IMR-90 (cell line): ENCODE results near the gene MED12. TPM values are rescaled to one million over a fixed set of nuclear protein-coding genes. Genes with fewer than 3 reads are reported as not detected.
A peak's percentile ranks its signal among the peaks of the same experiment; 100 is the strongest.

ENCODE experiments used
- ATAC-seq: fragments of 200-7000 bp; cut with Tn5 transposase; 2 replicates; pipeline ENCODE4 v1.9.1; 2020; ENCODE audit warnings: low read depth, mild to moderate bottlenecking, moderate library complexity
- BruUV-seq: library from RNA; stranded (reverse); fragments of 400-500 nt; replicated peaks from 2 replicates; lab custom pipeline; 2021; lab: Mats Ljungman, UMichigan
- CTCF ChIA-PET: fragments of 300-600 bp; formaldehyde crosslinking; extraction: SDS; loops from one replicate; lab custom pipeline; 2021; ENCODE audit warnings: antibody characterized with exemption; lab: Yijun Ruan, JAX
- POLR2A ChIA-PET: fragments of 300-600 bp; sonication (Branson Sonifier 250); formaldehyde crosslinking; loops from one replicate; lab custom pipeline; 2022; ENCODE audit warnings: antibody characterized with exemption; ENCODE audit not compliant: unreplicated experiment; lab: Charles Lee
- DNase-seq: peaks from one replicate; pipeline ENCODE4 v3.0.0; 2013
- H2AFZ ChIP-seq: replicated peaks from 2 replicates; pipeline ENCODE3; 2013; ENCODE audit warnings: low read length, mild to moderate bottlenecking; ENCODE audit not compliant: poor library complexity
- H2AK5ac ChIP-seq: 2 replicates; pipeline ENCODE4 v1.6.1; 2013; ENCODE audit warnings: low read depth, low read length, inconsistent platforms
- H2AK9ac ChIP-seq: replicated peaks from 2 replicates; pipeline ENCODE3; 2013; ENCODE audit warnings: mild to moderate bottlenecking, low read depth, low read length, moderate library complexity; ENCODE audit not compliant: poor library complexity
- H2BK120ac ChIP-seq: 2 replicates; pipeline ENCODE4 v1.6.1; 2013; ENCODE audit warnings: low read depth, low read length, inconsistent platforms
- H2BK15ac ChIP-seq: 3 replicates; pipeline ENCODE4 v1.6.1; 2013; ENCODE audit warnings: low read depth, low read length, inconsistent platforms
- H2BK20ac ChIP-seq: 2 replicates; pipeline ENCODE4 v1.6.1; 2013; ENCODE audit warnings: low read depth, mild to moderate bottlenecking, inconsistent platforms, low read length, moderate library complexity
- H2BK5ac ChIP-seq: 2 replicates; pipeline ENCODE4 v1.6.1; 2013; ENCODE audit warnings: mild to moderate bottlenecking, low read depth, low read length, inconsistent platforms; ENCODE audit not compliant: poor library complexity, severe bottlenecking
- H3K14ac ChIP-seq: replicated peaks from 2 replicates; pipeline ENCODE4 v1.6.1; 2013; ENCODE audit warnings: low read depth, low read length, inconsistent platforms
- H3K18ac ChIP-seq: 2 replicates; pipeline ENCODE4 v1.6.1; 2013; ENCODE audit warnings: low read depth, low read length, control low read depth
- H3K23ac ChIP-seq: 2 replicates; pipeline ENCODE4 v1.6.1; 2013; ENCODE audit warnings: low read depth, low read length, inconsistent platforms
- H3K27ac ChIP-seq: 2 replicates; pipeline ENCODE4 v1.5.1; 2013; ENCODE audit warnings: mild to moderate bottlenecking, control low read depth, low read length; ENCODE audit not compliant: insufficient read depth
- H3K27me3 ChIP-seq: 2 replicates; pipeline ENCODE4 v1.6.1; 2013; ENCODE audit warnings: low read length; ENCODE audit not compliant: control insufficient read depth, insufficient read depth
- H3K36me3 ChIP-seq: 2 replicates; pipeline ENCODE4 v1.6.1; 2013; ENCODE audit warnings: low read length, mixed read lengths; ENCODE audit not compliant: control insufficient read depth, insufficient read depth
- H3K4ac ChIP-seq: 2 replicates; pipeline ENCODE4 v1.6.1; 2013; ENCODE audit warnings: low read depth, low read length, inconsistent platforms
- H3K4me1 ChIP-seq: 2 replicates; pipeline ENCODE4 v1.6.1; 2013; ENCODE audit warnings: low read length, mixed read lengths; ENCODE audit not compliant: control insufficient read depth, insufficient read depth
- H3K4me2 ChIP-seq: 2 replicates; pipeline ENCODE4 v1.6.1; 2013; ENCODE audit warnings: low read depth, mild to moderate bottlenecking, control low read depth, low read length, moderate library complexity
- H3K4me3 ChIP-seq: 2 replicates; pipeline ENCODE4 v1.5.1; 2013; ENCODE audit warnings: low read depth, mild to moderate bottlenecking, control low read depth, low read length, moderate library complexity; ENCODE audit not compliant: insufficient read depth
- H3K56ac ChIP-seq: 2 replicates; pipeline ENCODE4 v1.6.1; 2013; ENCODE audit warnings: low read length, inconsistent platforms; ENCODE audit not compliant: insufficient read depth; ENCODE audit errors: extremely low read depth
- H3K79me1 ChIP-seq, 2 experiments: 2 replicates each; pipeline ENCODE4 v1.6.1; 2013; ENCODE audit warnings: low read length in 2 of 2, inconsistent platforms in 1 of 2, low read depth in 1 of 2
- H3K9ac ChIP-seq: 2 replicates; pipeline ENCODE4 v1.6.1; 2013; ENCODE audit warnings: low read depth, low read length, control low read depth
- H3K9me1 ChIP-seq: 2 replicates; pipeline ENCODE4 v1.6.1; 2013; ENCODE audit warnings: low read length, inconsistent platforms; ENCODE audit not compliant: insufficient read depth
- H3K9me3 ChIP-seq: 2 replicates; pipeline ENCODE4 v1.6.1; 2013; ENCODE audit warnings: low read length; ENCODE audit not compliant: control insufficient read depth, insufficient read depth
- H4K20me1 ChIP-seq: 2 replicates; pipeline ENCODE4 v1.6.1; 2013; ENCODE audit warnings: low read length, inconsistent platforms; ENCODE audit not compliant: insufficient read depth
- H4K5ac ChIP-seq: 2 replicates; pipeline ENCODE4 v1.6.1; 2013; ENCODE audit warnings: mild to moderate bottlenecking, low read depth, low read length, control low read depth
- H4K8ac ChIP-seq, 2 experiments: 2 replicates each; pipeline ENCODE4 v1.6.1; 2013; ENCODE audit warnings: low read depth in 2 of 2, low read length in 2 of 2, control low read depth in 1 of 2, inconsistent platforms in 1 of 2
- H4K91ac ChIP-seq: 2 replicates; pipeline ENCODE4 v1.6.1; 2013; ENCODE audit warnings: low read depth, low read length, inconsistent platforms; ENCODE audit not compliant: insufficient read depth
- BHLHE40 ChIP-seq: fragments of 150-350 bp; IDR thresholded peaks from 2 replicates; pipeline ENCODE4 v1.6.1; 2016; ENCODE audit warnings: mild to moderate bottlenecking, low read depth, low read length
- CEBPB ChIP-seq: IDR thresholded peaks from 2 replicates; pipeline ENCODE4 v1.6.1; 2012; ENCODE audit warnings: low read depth, low read length, improper control_type of control experiment
- CHD1 ChIP-seq: IDR thresholded peaks from 2 replicates; pipeline ENCODE4 v1.6.1; 2012; ENCODE audit warnings: low read depth, low read length, improper control_type of control experiment
- CTCF ChIP-seq: conservative IDR thresholded peaks from 2 replicates; pipeline ENCODE4 v1.5.1; 2012; ENCODE audit warnings: mild to moderate bottlenecking, low read depth, low read length, improper control_type of control experiment
- ELK1 ChIP-seq: fragments of 150-350 bp; IDR thresholded peaks from 2 replicates; pipeline ENCODE4 v1.6.1; 2016; ENCODE audit warnings: low read depth, mild to moderate bottlenecking, low read length, moderate library complexity, borderline replicate concordance
- FOS ChIP-seq: fragments of 150-350 bp; IDR thresholded peaks from 2 replicates; pipeline ENCODE4 v1.6.1; 2016; ENCODE audit warnings: low read depth, low read length
- MAFK ChIP-seq: IDR thresholded peaks from 2 replicates; pipeline ENCODE4 v1.6.1; 2012; ENCODE audit warnings: low read depth, low read length, improper control_type of control experiment
- MAZ ChIP-seq: IDR thresholded peaks from 2 replicates; pipeline ENCODE4 v1.6.1; 2012; ENCODE audit warnings: low read depth, mild to moderate bottlenecking, low read length, improper control_type of control experiment, moderate library complexity, borderline replicate concordance
- MXI1 ChIP-seq: IDR thresholded peaks from 2 replicates; pipeline ENCODE4 v1.6.1; 2012; ENCODE audit warnings: low read depth, mild to moderate bottlenecking, low read length, moderate library complexity, borderline replicate concordance
- NFE2L2 ChIP-seq: fragments of 150-350 bp; IDR thresholded peaks from 2 replicates; pipeline ENCODE4 v1.6.1; 2016; ENCODE audit warnings: low read depth, mild to moderate bottlenecking, low read length
- POLR2A ChIP-seq: IDR thresholded peaks from 2 replicates; pipeline ENCODE4 v1.6.1; 2012; ENCODE audit warnings: mild to moderate bottlenecking, low read depth, low read length
- RAD21 ChIP-seq: IDR thresholded peaks from 2 replicates; pipeline ENCODE4 v1.6.1; 2012; ENCODE audit warnings: low read length, improper control_type of control experiment
- RCOR1 ChIP-seq: IDR thresholded peaks from 2 replicates; pipeline ENCODE4 v1.6.1; 2012; ENCODE audit warnings: mild to moderate bottlenecking, low read length, improper control_type of control experiment; ENCODE audit not compliant: insufficient replicate concordance
- RFX5 ChIP-seq: IDR thresholded peaks from 2 replicates; pipeline ENCODE4 v1.8.0; 2012; ENCODE audit warnings: low read depth, mild to moderate bottlenecking, low read length, moderate library complexity
- SMC3 ChIP-seq: fragments of 150-350 bp; IDR thresholded peaks from 2 replicates; pipeline ENCODE4 v1.6.1; 2016; ENCODE audit warnings: low read depth, mild to moderate bottlenecking, antibody characterized with exemption, low read length, moderate library complexity
- USF2 ChIP-seq: fragments of 150-350 bp; IDR thresholded peaks from 2 replicates; pipeline ENCODE4 v1.6.1; 2017; ENCODE audit warnings: mild to moderate bottlenecking, antibody characterized with exemption, low read length, low read depth
- WGBS, 2 experiments: methylation state at CpG; one replicate each; pipeline versions ENCODE4 v1.1.5 to v1.1.7; 2013; ENCODE audit warnings: missing lambda C conversion rate in 2 of 2; ENCODE audit not compliant: insufficient read length in 1 of 2; ENCODE audit errors: extremely low coverage in 2 of 2; 5-methylcytosine and 5-hydroxymethylcytosine counted together
- dilution Hi-C: fragments of 300-500 bp; cut with HindIII; formaldehyde crosslinking; loops from one replicate; pipeline ENCODE4 v1.14.3; 2018; ENCODE audit warnings: low sequenced_read_pairs; ENCODE audit not compliant: unreplicated experiment
- in situ Hi-C: fragments of 300-500 bp; cut with MboI; formaldehyde crosslinking; loops from 3 replicates; pipeline ENCODE4 v1.14.3; 2019; ENCODE audit warnings: low sequenced_read_pairs, inconsistent platforms, mixed read lengths
- intact Hi-C: fragments of 100-400 bp; cut with micrococcal nuclease; formaldehyde crosslinking; loops from 2 replicates; pipeline ENCODE4 v1.10.0; 2022
- polyA plus RNA-seq, 3 experiments: library from polyadenylated mRNA; depleted of rRNA; stranded (reverse); fragments of >200 nt; gene quantifications; 2 replicates each; pipeline ENCODE4 v1.2.3, GENCODE V29; 2012; ENCODE audit warnings: low replicate concordance in 1 of 3
- total RNA-seq: library from RNA; depleted of rRNA; stranded (reverse); fragments of >200 nt; gene quantifications from 2 replicates; pipeline ENCODE4 v1.2.3, GENCODE V29; 2012

The MED12 gene
- total and polyA plus RNA-seq, 2 of the 4 experiments (the other 2 are of a cell fraction): 9.1 to 19.8 TPM

GRCh38 chrX:71111141-71111843 lies 7.1 kb upstream of the MED12 start, which contains the start of gene IL2RG:
TSS of gene IL2RG (minus strand) at chrX:71111577. CDS start at chrX:71111539, 38 bp downstream.
- intact Hi-C loops: no loop called here
- Histone ChIP-seq H3K9me3 (no peaks in the 10 kb centered on the region), H2BK15ac (no peak within 1 kb of the TSS), H4K20me1 (no peaks in the 10 kb centered on the region), H4K91ac (no peak within 1 kb of the TSS), H3K56ac (no peak within 1 kb of the TSS), H2BK120ac (no peak within 1 kb of the TSS), H3K23ac (no peak within 1 kb of the TSS), H2AFZ (peak within 1 kb of the TSS; percentile 33), H3K27ac (no peak within 1 kb of the TSS), H2BK5ac (no peak within 1 kb of the TSS), H2AK5ac (no peak within 1 kb of the TSS), H3K4me2 (no peak within 1 kb of the TSS), H4K8ac (no peak within 1 kb of the TSS), H3K4ac (no peak within 1 kb of the TSS), H2AK9ac (no peak within 1 kb of the TSS), H3K79me1 (no peaks in the 10 kb centered on the region), H4K5ac (no peak within 1 kb of the TSS), H3K9ac (no peak within 1 kb of the TSS), H3K9me1 (no peaks in the 10 kb centered on the region), H2BK20ac (no peak within 1 kb of the TSS), H3K18ac (no peak within 1 kb of the TSS), H3K36me3 (no peaks in the 10 kb centered on the region), H3K14ac (no peak within 1 kb of the TSS), H3K27me3 (peaks cover 24% of the 10 kb centered on the region), H3K4me1 (no peaks in the 10 kb centered on the region), H3K4me3 (no peak within 1 kb of the TSS)
- TF ChIP-seq CHD1 (no peak), RCOR1 (no peak), USF2 (no peak), NFE2L2 (no peak), FOS (no peak), RAD21 (no peak), MAZ (no peak), RFX5 (no peak), MXI1 (no peak), ELK1 (no peak), CEBPB (no peak), CTCF (no peak), SMC3 (no peak), POLR2A (no peak), MAFK (no peak), BHLHE40 (no peak)
- no TSS peak for BruUV-seq
- dilution Hi-C loops: no loop called here
- DNase-seq (no peak), ATAC-seq (no peak)
- WGBS, 2 experiments: no CpG with 5 or more reads among the region's 8 CpGs
- CTCF ChIA-PET: no interaction called here
- in situ Hi-C loops: no loop called here
- POLR2A ChIA-PET: no interaction called here
